Thoracic aorta (tissue), 2 donors: ENCODE measurements around the gene DPP8. TPM values are rescaled to one million over a fixed set of nuclear protein-coding genes. Genes with fewer than 3 reads are reported as not detected.

Source experiments
- ATAC-seq: fragments of 150-250 bp; one replicate; pipeline ENCODE4 v1.8.0; 2017; ENCODE audit warnings: low read depth; ENCODE audit not compliant: insufficient number of reproducible peaks, low FRiP score
- DNase-seq: peaks from one replicate; pipeline ENCODE4 v3.0.0-alpha.2; 2020; ENCODE audit warnings: low spot score
- H3K27ac ChIP-seq, 2 donors: fragments of 200-600 bp; sonication (generic); 1 replicate in 1 of 2; 2 replicates in 1 of 2; pipeline ENCODE4 v1.5.1; 2016; ENCODE audit warnings: mild to moderate bottlenecking in 2 of 2, moderate library complexity in 2 of 2
- H3K27me3 ChIP-seq: fragments of 200-600 bp; sonication (generic); replicated peaks from 2 replicates; pipeline ENCODE4 v1.6.0; 2016; ENCODE audit warnings: mild to moderate bottlenecking; ENCODE audit not compliant: insufficient read depth
- H3K36me3 ChIP-seq: fragments of 200-600 bp; sonication (generic); one replicate; pipeline ENCODE4 v1.5.1; 2016
- H3K4me1 ChIP-seq, 2 donors: fragments of 200-600 bp; sonication (generic); 1 replicate in 1 of 2; 2 replicates in 1 of 2; pipeline versions ENCODE4 v1.5.1 to v1.6.0; 2016; ENCODE audit warnings: low read depth in 2 of 2, mild to moderate bottlenecking in 1 of 2; ENCODE audit not compliant: control insufficient read depth in 1 of 2
- H3K4me3 ChIP-seq: fragments of 200-600 bp; sonication (generic); 2 replicates; pipeline ENCODE4 v1.5.1; 2016; ENCODE audit warnings: mild to moderate bottlenecking
- H3K9me3 ChIP-seq: fragments of 200-600 bp; sonication (generic); 2 replicates; pipeline ENCODE4 v1.5.1; 2016
- total RNA-seq, 2 donors: library from RNA; depleted of rRNA; stranded (reverse); fragments of >200 nt; gene quantifications; one replicate each; pipeline versions ENCODE4 v1.1.0 to v1.2.3, GENCODE V29; 2016
- TF ChIP-seq, protein P1 (sequence below): fragments of 200-600 bp; sonication (generic); IDR thresholded peaks from one replicate; pipeline ENCODE4 v1.5.1; 2019; ENCODE audit warnings: antibody characterized with exemption

Gene DPP8
- total RNA-seq, 2 donors from 2014 or later = 38.3 to 58.0 TPM

DNA sequence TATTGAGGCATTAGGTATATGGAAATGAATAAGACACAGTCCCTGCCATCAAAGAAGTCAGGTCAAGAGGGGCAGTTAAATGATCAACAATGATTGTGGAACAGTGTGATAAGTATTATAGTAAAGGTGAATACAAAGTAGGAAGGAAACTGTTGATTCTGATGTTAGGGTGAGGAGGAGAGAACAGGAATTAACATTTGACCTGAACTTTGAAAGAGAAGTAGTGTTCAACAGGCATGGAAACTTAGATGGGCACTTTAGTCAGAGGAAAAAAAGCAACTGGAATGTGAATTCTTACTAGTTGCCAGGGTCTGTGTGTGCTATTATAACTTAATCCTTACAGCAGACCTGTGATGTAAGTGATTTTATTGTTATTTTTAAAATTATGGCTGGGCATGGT lies 30.4 kb upstream of the DPP8 start:
- no peaks in the 10 kb centered on the region for H3K9me3 ChIP-seq
- TF ChIP-seq, protein P1, sequence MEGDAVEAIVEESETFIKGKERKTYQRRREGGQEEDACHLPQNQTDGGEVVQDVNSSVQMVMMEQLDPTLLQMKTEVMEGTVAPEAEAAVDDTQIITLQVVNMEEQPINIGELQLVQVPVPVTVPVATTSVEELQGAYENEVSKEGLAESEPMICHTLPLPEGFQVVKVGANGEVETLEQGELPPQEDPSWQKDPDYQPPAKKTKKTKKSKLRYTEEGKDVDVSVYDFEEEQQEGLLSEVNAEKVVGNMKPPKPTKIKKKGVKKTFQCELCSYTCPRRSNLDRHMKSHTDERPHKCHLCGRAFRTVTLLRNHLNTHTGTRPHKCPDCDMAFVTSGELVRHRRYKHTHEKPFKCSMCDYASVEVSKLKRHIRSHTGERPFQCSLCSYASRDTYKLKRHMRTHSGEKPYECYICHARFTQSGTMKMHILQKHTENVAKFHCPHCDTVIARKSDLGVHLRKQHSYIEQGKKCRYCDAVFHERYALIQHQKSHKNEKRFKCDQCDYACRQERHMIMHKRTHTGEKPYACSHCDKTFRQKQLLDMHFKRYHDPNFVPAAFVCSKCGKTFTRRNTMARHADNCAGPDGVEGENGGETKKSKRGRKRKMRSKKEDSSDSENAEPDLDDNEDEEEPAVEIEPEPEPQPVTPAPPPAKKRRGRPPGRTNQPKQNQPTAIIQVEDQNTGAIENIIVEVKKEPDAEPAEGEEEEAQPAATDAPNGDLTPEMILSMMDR = no peak
- no peak for DNase-seq
- no peak for ATAC-seq
- H3K27me3 ChIP-seq = no peaks in the 10 kb centered on the region
- peaks cover 0 to 13% of the 10 kb centered on the region in 2 donors for H3K4me1 ChIP-seq
- H3K27ac ChIP-seq = no peak overlapping the region
- H3K4me3 ChIP-seq = no peak overlapping the region
- H3K36me3 ChIP-seq = no peaks in the 10 kb centered on the region

DNA sequence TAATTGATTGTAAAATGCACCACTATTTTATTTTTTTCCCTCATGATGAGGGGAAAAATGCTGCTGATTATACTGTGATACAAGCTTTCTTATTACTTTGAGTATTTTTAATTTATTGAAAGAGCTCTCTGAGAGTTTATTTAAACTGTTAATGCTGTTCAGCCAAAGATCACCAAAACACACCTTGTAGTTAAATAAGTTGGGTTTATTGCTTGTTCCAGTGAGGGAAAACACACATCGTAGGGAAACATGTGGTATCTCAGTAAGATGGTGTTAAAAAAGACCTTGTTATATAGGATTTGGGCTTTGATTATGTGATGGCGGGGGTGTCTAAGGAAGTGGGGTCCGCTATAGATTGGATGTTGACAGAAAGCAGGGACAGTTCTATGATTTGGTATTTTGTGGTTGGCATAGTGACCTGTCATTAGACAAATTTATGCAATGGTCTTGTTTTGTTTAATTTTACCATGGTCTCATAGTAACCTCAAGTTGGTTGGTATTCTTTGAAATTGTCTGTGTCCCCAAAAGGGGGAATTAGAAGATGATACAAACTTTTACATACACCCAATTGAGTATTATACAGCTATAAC lies 23.8 kb upstream of the DPP8 start:
- no peak overlapping the region for H3K27ac ChIP-seq
- no peaks in the 10 kb centered on the region for H3K36me3 ChIP-seq
- H3K27me3 ChIP-seq = no peaks in the 10 kb centered on the region
- TF ChIP-seq, protein P1 = no peak
- no peaks in the 10 kb centered on the region for H3K9me3 ChIP-seq
- no peak for ATAC-seq
- H3K4me1 ChIP-seq = no peaks in the 10 kb centered on the region
- DNase-seq = no peak
- no peak overlapping the region for H3K4me3 ChIP-seq

DNA sequence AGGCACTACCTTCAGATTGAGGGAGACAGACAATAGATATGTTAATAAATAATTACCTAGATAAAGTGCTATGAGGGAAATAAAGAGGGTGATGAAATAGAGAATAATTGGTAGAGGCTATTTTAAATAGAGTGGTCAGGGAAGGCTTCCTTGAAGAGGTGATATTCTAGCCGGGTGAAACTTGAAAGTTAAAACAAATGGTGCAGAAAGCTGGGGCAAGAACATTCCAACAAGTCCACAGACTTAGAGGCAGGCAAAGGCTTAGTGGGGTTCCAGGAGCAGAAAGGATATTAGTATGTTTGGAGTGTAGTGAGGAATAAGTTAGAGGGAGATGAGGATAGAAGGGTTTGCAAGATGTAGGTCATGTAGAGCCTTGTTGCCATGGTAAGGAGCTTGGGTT lies 22.8 kb upstream of the DPP8 start:
- Histone ChIP-seq H3K4me1 (no peaks in the 10 kb centered on the region), H3K27me3 (no peaks in the 10 kb centered on the region), H3K27ac (no peak overlapping the region), H3K36me3 (no peaks in the 10 kb centered on the region), H3K4me3 (no peak overlapping the region), H3K9me3 (no peaks in the 10 kb centered on the region)
- ATAC-seq = no peak
- DNase-seq = no peak
- TF ChIP-seq, protein P1 = no peak

DNA sequence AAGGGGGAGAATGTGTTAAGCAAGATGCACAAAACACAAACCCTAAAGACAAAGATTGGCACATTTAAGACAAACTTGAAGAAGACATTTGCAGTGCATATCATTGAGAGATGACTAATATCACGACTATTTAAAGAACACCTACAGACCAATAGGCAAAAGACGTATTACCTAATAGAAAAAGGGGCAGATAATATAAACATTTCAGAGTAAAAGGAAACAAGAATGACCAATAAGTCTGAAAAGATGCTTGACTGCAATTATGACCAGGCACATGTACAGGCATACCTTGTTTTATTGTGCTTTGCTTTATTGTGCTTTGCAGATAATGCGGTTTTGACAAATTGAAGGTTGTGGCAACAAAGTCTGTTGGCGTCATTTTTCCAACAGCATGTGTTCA lies 17.7 kb upstream of the DPP8 start:
- H3K4me3 ChIP-seq = no peak overlapping the region
- ATAC-seq (no peak), DNase-seq (no peak)
- peaks cover 0 to 17% of the 10 kb centered on the region in 2 donors for H3K4me1 ChIP-seq
- no peaks in the 10 kb centered on the region for H3K9me3 ChIP-seq
- TF ChIP-seq, protein P1 = no peak
- no peaks in the 10 kb centered on the region for H3K27me3 ChIP-seq
- H3K36me3 ChIP-seq = no peaks in the 10 kb centered on the region
- no peak overlapping the region for H3K27ac ChIP-seq

DNA sequence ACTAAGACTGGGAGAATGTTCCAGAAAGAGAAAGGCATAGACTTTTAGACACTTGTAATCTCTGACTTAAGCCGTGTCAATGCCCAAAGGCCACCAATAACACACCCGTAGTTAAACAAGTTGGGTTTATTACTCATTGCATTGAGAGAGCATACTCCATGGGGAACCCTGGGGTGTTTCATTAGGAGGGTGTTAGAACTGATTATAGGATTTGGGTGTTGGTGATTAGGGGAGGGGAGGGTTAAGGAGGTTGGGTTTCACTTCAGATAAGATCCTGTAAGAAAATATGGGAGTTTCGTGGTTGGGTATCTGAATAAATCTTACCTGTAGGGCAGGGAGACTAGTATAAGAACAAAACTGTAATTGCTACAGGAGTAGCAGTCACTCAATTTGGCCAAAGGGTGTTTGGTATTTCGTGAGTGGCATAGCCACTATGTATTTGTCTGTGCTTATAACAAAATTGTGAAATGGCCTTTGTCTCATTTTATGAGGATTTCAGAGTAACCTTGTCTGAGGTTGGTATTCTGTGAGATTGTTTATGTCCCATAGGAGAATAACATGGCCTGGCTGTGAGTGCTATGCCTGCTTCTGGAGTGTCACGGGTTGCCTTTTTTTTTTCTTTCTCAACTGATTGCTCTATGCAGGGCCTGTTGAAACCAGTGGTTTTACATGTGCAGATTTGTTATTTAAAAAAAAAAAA lies 15.7 kb upstream of the DPP8 start:
- Histone ChIP-seq H3K27ac (no peak overlapping the region), H3K9me3 (no peaks in the 10 kb centered on the region), H3K4me3 (no peak overlapping the region), H3K4me1 (peaks cover 0 to 23% of the 10 kb centered on the region in 2 donors), H3K27me3 (no peaks in the 10 kb centered on the region), H3K36me3 (no peaks in the 10 kb centered on the region)
- DNase-seq = no peak
- ATAC-seq = no peak
- TF ChIP-seq, protein P1 = no peak
